ES-I3 (cell line): ENCODE data around the gene UNC79.

Experiments
- H3K36me3 ChIP-seq: 2 replicates; pipeline ENCODE4 v1.6.1; 2013; ENCODE audit warnings: mild to moderate bottlenecking, low read length, control low read depth, moderate library complexity; ENCODE audit not compliant: insufficient read depth
- H3K4me1 ChIP-seq: 2 replicates; pipeline ENCODE4 v1.6.1; 2013; ENCODE audit warnings: mild to moderate bottlenecking, control low read depth, low read length; ENCODE audit not compliant: insufficient read depth
- H3K9ac ChIP-seq: 2 replicates; pipeline ENCODE4 v1.6.1; 2013; ENCODE audit warnings: low read depth, mild to moderate bottlenecking, low read length, moderate library complexity
- H3K9me3 ChIP-seq: 2 replicates; pipeline ENCODE4 v1.6.1; 2013; ENCODE audit warnings: mild to moderate bottlenecking, low read length, moderate library complexity; ENCODE audit not compliant: control insufficient read depth, insufficient read depth

The UNC79 gene

GRCh38 chr14:93683226-93683625 lies 252.5 kb downstream of the UNC79 start:
- H3K36me3 ChIP-seq: no peaks in the 10 kb centered on the region
- H3K9me3 ChIP-seq: no peaks in the 10 kb centered on the region
- peaks cover 19% of the 10 kb centered on the region for H3K4me1 ChIP-seq
- H3K9ac ChIP-seq: no peak overlapping the region

DNA sequence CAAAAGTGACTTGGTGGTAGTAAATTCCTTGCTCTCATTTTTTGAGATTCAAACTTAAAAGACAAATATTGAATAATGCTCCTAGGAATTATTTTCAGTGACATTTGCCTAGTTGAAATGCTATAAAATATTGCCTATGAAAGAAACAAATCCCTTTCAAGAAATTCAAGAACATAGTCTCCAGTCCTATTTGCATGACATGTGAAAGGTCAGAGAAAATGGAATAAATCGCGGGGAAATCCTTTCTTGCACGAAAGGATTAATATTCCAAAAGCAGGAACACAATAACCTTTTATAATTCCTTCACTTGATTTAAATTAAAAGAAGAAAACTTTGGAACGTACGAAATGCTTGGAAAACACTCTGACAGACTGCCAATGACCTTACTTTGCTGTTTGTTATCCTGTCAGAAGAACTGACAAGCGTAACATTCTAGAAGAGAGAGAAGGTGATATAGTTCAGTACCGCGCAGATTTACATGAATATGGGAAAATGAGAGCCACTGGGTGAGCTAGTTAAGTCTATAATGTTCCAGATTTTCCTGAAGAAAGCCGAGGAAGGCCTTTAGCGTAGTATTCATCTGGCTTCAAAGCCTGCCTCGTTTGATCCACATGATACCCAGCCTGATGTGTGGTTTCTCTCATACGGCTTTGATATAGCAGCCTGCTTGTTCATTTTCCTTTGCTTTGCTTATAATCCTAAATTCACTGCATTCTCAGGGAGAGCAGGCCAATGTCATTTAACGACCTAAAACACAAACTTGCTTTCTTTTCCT lies 254.6 kb downstream of the UNC79 start:
- Histone ChIP-seq H3K9me3 (no peaks in the 10 kb centered on the region), H3K4me1 (peaks cover 26% of the 10 kb centered on the region), H3K36me3 (no peaks in the 10 kb centered on the region), H3K9ac (no peak overlapping the region)

- H3K4me1 ChIP-seq: peaks cover 26% of the 10 kb centered on the region
- H3K9ac ChIP-seq: no peak overlapping the region
- no peaks in the 10 kb centered on the region for H3K9me3 ChIP-seq
- no peaks in the 10 kb centered on the region for H3K36me3 ChIP-seq
Measured at GRCh38 chr14:93686268-93686667, 255.5 kb downstream of the UNC79 start.

- H3K9ac ChIP-seq: peak overlapping the region; percentile 3; the same call in 1 of the 2 replicates
- H3K4me1 ChIP-seq: peaks cover 35% of the 10 kb centered on the region
- no peaks in the 10 kb centered on the region for H3K36me3 ChIP-seq
- H3K9me3 ChIP-seq: no peaks in the 10 kb centered on the region
Measured at GRCh38 chr14:93688239-93688666, 257.5 kb downstream of the UNC79 start.

GRCh38 chr14:93688820-93689219 lies 258.1 kb downstream of the UNC79 start:
- H3K9ac ChIP-seq: no peak overlapping the region
- peaks cover 40% of the 10 kb centered on the region for H3K4me1 ChIP-seq
- no peaks in the 10 kb centered on the region for H3K36me3 ChIP-seq

GRCh38 chr14:93690146-93690545 lies 259.4 kb downstream of the UNC79 start:
- peaks cover 47% of the 10 kb centered on the region for H3K4me1 ChIP-seq
- H3K9ac ChIP-seq: no peak overlapping the region
- H3K9me3 ChIP-seq: no peaks in the 10 kb centered on the region
- H3K36me3 ChIP-seq: no peaks in the 10 kb centered on the region

More at GRCh38 chr14:93688820-93689219, 258.1 kb downstream of the UNC79 start:
- no peaks in the 10 kb centered on the region for H3K9me3 ChIP-seq

GRCh38 chr14:93691042-93691780 lies 260.5 kb downstream of the UNC79 start:
- Histone ChIP-seq H3K36me3 (no peaks in the 10 kb centered on the region), H3K9me3 (no peaks in the 10 kb centered on the region), H3K4me1 (peaks cover 44% of the 10 kb centered on the region), H3K9ac (no peak overlapping the region)

GRCh38 chr14:93693914-93694313 lies 263.2 kb downstream of the UNC79 start:
- no peaks in the 10 kb centered on the region for H3K9me3 ChIP-seq
- H3K9ac ChIP-seq: no peak overlapping the region
- H3K36me3 ChIP-seq: no peaks in the 10 kb centered on the region
- H3K4me1 ChIP-seq: peaks cover 23% of the 10 kb centered on the region

- Histone ChIP-seq H3K9ac (no peak overlapping the region), H3K9me3 (no peaks in the 10 kb centered on the region), H3K4me1 (no peaks in the 10 kb centered on the region), H3K36me3 (no peaks in the 10 kb centered on the region)
Measured at GRCh38 chr14:93700928-93701327, 270.2 kb downstream of the UNC79 start.

GRCh38 chr14:93701562-93701961 lies 270.8 kb downstream of the UNC79 start:
- Histone ChIP-seq H3K9me3 (no peaks in the 10 kb centered on the region), H3K9ac (no peak overlapping the region), H3K36me3 (no peaks in the 10 kb centered on the region), H3K4me1 (no peaks in the 10 kb centered on the region)

- no peaks in the 10 kb centered on the region for H3K9me3 ChIP-seq
- no peaks in the 10 kb centered on the region for H3K36me3 ChIP-seq
- H3K9ac ChIP-seq: no peak overlapping the region
- H3K4me1 ChIP-seq: no peaks in the 10 kb centered on the region
Measured at GRCh38 chr14:93702946-93703345, 272.2 kb downstream of the UNC79 start.

DNA sequence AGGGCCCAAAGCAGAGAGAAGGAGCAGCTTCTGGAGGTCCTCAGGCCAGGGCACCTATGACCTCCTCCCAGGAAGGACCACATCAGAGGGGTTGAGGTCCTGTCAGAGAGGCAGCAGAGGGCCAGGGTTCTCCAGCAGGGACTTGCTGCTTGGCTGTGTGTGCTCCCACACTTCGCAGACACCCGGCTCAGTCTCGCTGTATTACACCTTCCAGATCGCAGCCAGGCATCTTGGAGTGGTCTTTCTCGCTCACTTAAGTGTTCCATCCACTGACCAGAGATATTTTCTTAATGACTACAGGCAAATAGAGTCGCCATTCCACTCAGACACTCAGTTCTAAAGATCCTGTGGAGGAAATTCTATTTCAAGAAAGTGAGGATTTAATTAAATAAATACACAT lies 273.2 kb downstream of the UNC79 start:
- Histone ChIP-seq H3K9ac (no peak overlapping the region), H3K4me1 (no peaks in the 10 kb centered on the region)

GRCh38 chr14:93705513-93706156 lies 274.9 kb downstream of the UNC79 start:
- no peaks in the 10 kb centered on the region for H3K36me3 ChIP-seq
- no peak overlapping the region for H3K9ac ChIP-seq
- H3K9me3 ChIP-seq: no peaks in the 10 kb centered on the region
- peaks cover 5% of the 10 kb centered on the region; the same call in 1 of the 2 replicates for H3K4me1 ChIP-seq

More for the DNA sequence above, 273.2 kb downstream of the UNC79 start:
- H3K9me3 ChIP-seq: no peaks in the 10 kb centered on the region
- no peaks in the 10 kb centered on the region for H3K36me3 ChIP-seq

DNA sequence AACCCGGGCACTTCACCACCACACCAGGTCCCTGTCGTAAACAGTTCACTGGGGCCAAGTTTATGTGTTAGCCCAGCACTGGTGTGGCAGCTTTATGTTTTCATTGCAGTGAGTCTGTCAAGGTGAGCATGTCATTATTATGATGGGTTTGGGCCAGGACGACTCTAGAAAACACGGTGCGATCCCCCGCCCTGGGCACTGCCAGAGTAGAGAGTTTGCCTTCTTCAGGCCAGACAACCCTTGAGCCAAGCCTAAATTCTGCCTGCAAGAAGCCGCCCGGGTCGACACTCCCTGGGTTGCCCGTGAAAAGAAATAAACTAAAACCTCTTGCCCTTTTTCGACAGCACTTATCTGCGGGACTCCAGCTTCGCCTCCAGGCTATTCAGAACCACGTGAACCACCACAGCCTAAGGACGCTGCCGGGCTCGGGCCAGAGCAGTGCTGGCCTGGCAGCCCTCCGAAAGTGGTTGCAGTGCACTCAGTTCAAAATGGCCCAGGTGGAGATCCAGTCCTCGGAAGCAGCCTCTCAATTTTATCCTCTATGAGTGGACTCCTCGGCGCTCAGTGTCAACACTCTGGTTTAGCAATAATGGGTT lies 275.7 kb downstream of the UNC79 start:
- Histone ChIP-seq H3K9me3 (no peaks in the 10 kb centered on the region), H3K4me1 (peaks cover 5% of the 10 kb centered on the region; the same call in 1 of the 2 replicates), H3K9ac (no peak overlapping the region), H3K36me3 (no peaks in the 10 kb centered on the region)
